GM12878 (cell line): ENCODE data around the gene CYP1B1. TPM values are rescaled to one million over a fixed set of nuclear protein-coding genes. Genes with fewer than 3 reads are reported as not detected.

Experiments used
- ATAC-seq: fragments of 200-7000 bp; cut with Tn5 transposase; 3 replicates; pipeline ENCODE4 v1.9.1; 2020; ENCODE audit warnings: mild to moderate bottlenecking, moderate library complexity
- BruUV-seq: library from RNA; stranded (reverse); fragments of 400-500 nt; replicated peaks from 2 replicates; lab custom pipeline; 2021; lab: Mats Ljungman, UMichigan
- CTCF ChIA-PET: fragments of 300-600 bp; sonication (Branson Sonifier 250); formaldehyde crosslinking; extraction: SDS; loops from one replicate; lab custom pipeline; 2021; ENCODE audit warnings: inconsistent platforms; lab: Yijun Ruan, JAX
- POLR2A ChIA-PET: fragments of 350-600 bp; formaldehyde crosslinking; extraction: SDS; loops from one replicate; lab custom pipeline; 2021; ENCODE audit warnings: inconsistent platforms; lab: Charles Lee
- RAD21 ChIA-PET: fragments of 300-600 bp; sonication (Branson Sonifier 250); formaldehyde crosslinking; loops from one replicate; lab custom pipeline; 2023; ENCODE audit warnings: antibody characterized with exemption; ENCODE audit not compliant: unreplicated experiment; lab: Charles Lee
- SMC1A ChIA-PET: fragments of 300-600 bp; sonication (Branson Sonifier 250); formaldehyde crosslinking; loops from one replicate; lab custom pipeline; 2023; ENCODE audit not compliant: unreplicated experiment, uncharacterized antibody; lab: Charles Lee
- DNase-seq: peaks from one replicate; pipeline ENCODE4 v3.0.0-alpha.2; 2011; ENCODE audit warnings: low read depth, low spot score
- FAIRE-seq: peaks from 3 replicates; lab custom pipeline; 2011; peaks lifted over from hg19 to GRCh38; lab: Jason Lieb, UNC
- H2AFZ ChIP-seq: 2 replicates; pipeline ENCODE4 v1.6.0; 2011; ENCODE audit warnings: low read depth, low read length, control low read depth; ENCODE audit not compliant: control insufficient read depth
- H3K27ac ChIP-seq: 2 replicates; pipeline ENCODE4 v1.5.1; 2011; ENCODE audit warnings: control low read depth; ENCODE audit not compliant: control insufficient read depth, insufficient read depth
- H3K27me3 ChIP-seq, 2 experiments: replicated peaks in 1 of 2; 2 replicates each; pipeline versions ENCODE4 v1.6.0 to v1.6.1; 2011; ENCODE audit warnings: low read length in 1 of 2; ENCODE audit not compliant: control insufficient read depth in 2 of 2, insufficient read depth in 2 of 2
- H3K36me3 ChIP-seq, 2 experiments: 2 replicates each; pipeline ENCODE4 v1.5.1; 2011; ENCODE audit warnings: low read length in 1 of 2; ENCODE audit not compliant: control insufficient read depth in 2 of 2, insufficient read depth in 2 of 2
- H3K4me1 ChIP-seq: 2 replicates; pipeline ENCODE4 v1.6.1; 2011; ENCODE audit warnings: mild to moderate bottlenecking, low read length, moderate library complexity, mixed read lengths; ENCODE audit not compliant: control insufficient read depth, insufficient read depth
- H3K4me2 ChIP-seq: 2 replicates; pipeline ENCODE4 v1.6.0; 2011; ENCODE audit warnings: control low read depth; ENCODE audit not compliant: control insufficient read depth, insufficient read depth
- H3K4me3 ChIP-seq: fragments of 200-600 bp; sonication (generic); 2 replicates; pipeline ENCODE4 v1.5.1; 2016
- H3K79me2 ChIP-seq: 2 replicates; pipeline ENCODE4 v1.6.0; 2011; ENCODE audit warnings: low read length; ENCODE audit not compliant: control insufficient read depth, insufficient read depth
- H3K9ac ChIP-seq: 2 replicates; pipeline ENCODE4 v1.8.0; 2011; ENCODE audit warnings: low read length, control low read depth, mixed read lengths; ENCODE audit not compliant: control insufficient read depth, insufficient read depth
- H3K9me3 ChIP-seq: replicated peaks from 3 replicates; pipeline ENCODE4 v1.5.1; 2011; ENCODE audit warnings: mild to moderate bottlenecking, low read length; ENCODE audit not compliant: control insufficient read depth, insufficient read depth
- H4K20me1 ChIP-seq: 2 replicates; pipeline ENCODE4 v1.6.0; 2011; ENCODE audit not compliant: control insufficient read depth, insufficient read depth
- BACH1 ChIP-seq: fragments of 450-650 bp; IDR thresholded peaks from 2 replicates; pipeline ENCODE4 v1.6.1; 2017; ENCODE audit warnings: mild to moderate bottlenecking, borderline replicate concordance
- BHLHE40 ChIP-seq, 2 experiments: fragments of 450-650 bp in 1 of 2; IDR thresholded peaks; 2 replicates each; pipeline ENCODE4 v1.6.1; 2011 to 2017; ENCODE audit warnings: low read depth in 2 of 2, borderline replicate concordance in 1 of 2, improper control_type of control experiment in 1 of 2, low read length in 1 of 2, mild to moderate bottlenecking in 1 of 2
- CHD1 ChIP-seq: IDR thresholded peaks from 2 replicates; pipeline ENCODE4 v1.6.1; 2012; ENCODE audit warnings: low read depth, low read length, improper control_type of control experiment
- EP300 ChIP-seq, 2 experiments: fragments of 150-350 bp in 1 of 2; IDR thresholded peaks; 2 replicates each; pipeline ENCODE4 v1.6.1; 2011 to 2012; ENCODE audit warnings: low read depth in 2 of 2, low read length in 2 of 2, borderline replicate concordance in 1 of 2, improper control_type of control experiment in 1 of 2, inconsistent platforms in 1 of 2; ENCODE audit not compliant: control insufficient read depth in 1 of 2
- GABPA ChIP-seq: IDR thresholded peaks from 2 replicates; pipeline ENCODE4 v1.6.1; 2014; ENCODE audit warnings: antibody characterized with exemption, low read depth, mild to moderate bottlenecking, inconsistent platforms
- SRF ChIP-seq, 2 experiments: IDR thresholded peaks; 2 replicates each; pipeline ENCODE4 v1.6.1; 2011; ENCODE audit warnings: low read depth in 2 of 2, low read length in 2 of 2, mild to moderate bottlenecking in 1 of 2, moderate library complexity in 1 of 2
- ZBED1 ChIP-seq: IDR thresholded peaks from 2 replicates; pipeline ENCODE4 v1.6.1; 2016; ENCODE audit warnings: borderline replicate concordance
- ZNF207 ChIP-seq: fragments of 450-650 bp; IDR thresholded peaks from 2 replicates; pipeline ENCODE4 v1.6.1; 2014; ENCODE audit warnings: antibody characterized with exemption, mild to moderate bottlenecking, borderline replicate concordance
- ZNF592 ChIP-seq: fragments of 450-650 bp; IDR thresholded peaks from 2 replicates; pipeline ENCODE4 v1.6.1; 2017; ENCODE audit warnings: mild to moderate bottlenecking, moderate library complexity
- ZNF622 ChIP-seq: fragments of 450-650 bp; IDR thresholded peaks from 2 replicates; pipeline ENCODE4 v1.6.1; 2017; ENCODE audit warnings: mild to moderate bottlenecking, inconsistent platforms
- ZSCAN29 ChIP-seq: fragments of 450-650 bp; IDR thresholded peaks from 2 replicates; pipeline ENCODE4 v1.6.1; 2017; ENCODE audit warnings: mild to moderate bottlenecking, moderate library complexity
- WGBS: methylation state at CpG from one replicate; pipeline ENCODE4 v1.1.6; 2016; ENCODE audit warnings: low lambda C conversion rate; ENCODE audit not compliant: insufficient replicate concordance, insufficient coverage; ENCODE audit errors: missing lambda C conversion rate; 5-methylcytosine and 5-hydroxymethylcytosine counted together
- in situ Hi-C: fragments of 300-500 bp; cut with MboI; formaldehyde crosslinking; loops from 9 replicates; pipeline ENCODE4 v1.14.3; 2018; ENCODE audit warnings: mixed read lengths
- intact Hi-C: fragments of 100-400 bp; cut with micrococcal nuclease; formaldehyde crosslinking; loops from one replicate; pipeline ENCODE4 v1.14.2; 2022; ENCODE audit not compliant: unreplicated experiment
- polyA plus RNA-seq, 11 experiments: library from polyadenylated mRNA; depleted of rRNA in 4 of 11; unstranded in 6 of 11; stranded (reverse) in 5 of 11; fragments of >200 nt; fragmentation: Nextera tagmentation in 4 of 11; fragmentation: Illumina TruSeq in 1 of 11; extraction: Ambion mirVana in 4 of 11; extraction: Trizol in 1 of 11; gene quantifications; 1 replicate in 1 of 11; 2 replicates in 10 of 11; pipeline versions ENCODE4 v1.2.1 to v1.2.3, GENCODE V29; 2011 to 2016; ENCODE audit warnings: inconsistent platforms in 2 of 11, missing spikeins in 2 of 11, low read depth in 1 of 11
- total RNA-seq, 4 experiments: library from RNA; depleted of rRNA in 3 of 4; stranded (reverse); fragments of >200 nt in 3 of 4; fragmentation: Illumina TruSeq in 1 of 4; extraction: Trizol in 1 of 4; gene quantifications; 2 replicates each; pipeline versions ENCODE4 v1.2.1 to v1.2.3, GENCODE V29; 2013 to 2021
- TF ChIP-seq, protein P1 (sequence below): fragments of 450-650 bp; formaldehyde crosslinking; IDR thresholded peaks from 2 replicates; pipeline ENCODE4 v1.4.0; 2022; ENCODE audit warnings: mild to moderate bottlenecking, moderate library complexity
- TF ChIP-seq, protein P2 (sequence below): fragments of 450-650 bp; IDR thresholded peaks from 2 replicates; pipeline ENCODE4 v1.6.1; 2017; ENCODE audit warnings: low read depth, mild to moderate bottlenecking, moderate library complexity

Gene CYP1B1
- total and polyA plus RNA-seq, 10 of the 15 experiments (the other 5 are each of a cell fraction or from before 2014, with no cell fraction given) = 0.35 to 29.7 (median 3.4) TPM

DNA sequence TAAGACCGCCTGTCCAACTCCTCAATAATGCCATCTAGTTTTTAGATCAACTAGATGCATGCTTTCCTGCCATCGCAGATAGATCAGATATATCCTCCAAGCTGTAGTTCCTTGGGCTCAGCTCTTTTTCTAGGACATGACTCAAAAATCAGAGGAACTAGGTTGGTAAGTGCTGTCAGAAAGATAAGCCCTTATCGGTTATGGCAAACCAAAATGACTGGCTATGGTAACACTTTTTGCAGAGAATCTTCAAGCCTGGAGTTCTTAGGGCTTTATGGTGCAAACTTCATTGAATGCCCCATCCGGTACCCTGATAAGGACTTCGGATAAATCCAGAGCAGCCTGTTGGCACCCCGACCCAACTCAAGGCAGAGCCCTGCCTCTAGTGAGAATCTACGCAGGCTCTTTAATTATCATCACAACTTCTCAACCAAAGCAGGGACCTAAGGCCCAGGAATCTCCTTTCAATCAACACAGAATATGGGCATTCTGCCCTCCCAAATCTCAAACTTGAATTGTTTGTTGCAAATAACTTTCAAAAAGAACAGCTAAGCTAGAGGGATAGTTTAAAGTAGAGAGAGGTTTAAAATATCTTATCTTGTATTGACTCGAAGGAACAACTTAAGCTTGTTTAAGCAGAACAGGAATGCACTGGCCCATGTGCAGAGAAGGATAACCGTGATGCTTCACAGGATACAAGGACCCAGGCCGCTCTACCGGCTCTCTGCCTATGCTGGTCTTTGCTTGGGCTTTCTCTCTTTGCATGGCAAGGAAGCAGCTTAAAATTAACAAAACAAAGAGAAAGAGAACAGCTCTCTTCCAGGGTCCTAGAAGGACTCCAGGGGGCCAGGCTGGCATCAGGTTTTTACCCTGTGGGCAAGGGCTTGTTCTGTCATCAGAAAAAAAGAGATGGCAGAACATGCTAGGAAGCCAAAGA is 3.4 kb upstream of the CYP1B1 start:
- FAIRE-seq (no peak), ATAC-seq (no peak), DNase-seq (no peak)
- in situ Hi-C loops = no loop called here
- Histone ChIP-seq H3K79me2 (peaks cover 16% of the 10 kb centered on the region), H3K9me3 (no peaks in the 10 kb centered on the region; the same call in 2 of the 3 replicates), H3K27me3 (no peaks in the 10 kb centered on the region; a peak in 2 of 4 replicates), H4K20me1 (no peaks in the 10 kb centered on the region), H3K4me2 (no peak overlapping the region), H3K9ac (no peak overlapping the region), H3K36me3 (no peaks in the 10 kb centered on the region), H3K4me3 (no peak overlapping the region), H3K27ac (no peak overlapping the region), H2AFZ (no peak overlapping the region), H3K4me1 (peaks cover 11% of the 10 kb centered on the region)
- ChIA-PET POLR2A (no interaction called here), CTCF (interaction anchor here (0.5 to 1.7 kb wide), 5 partner anchors 37 to 429 kb away, joined by 3 to 5 read pairs (median 4); no protein-coding TSS in a partner anchor), SMC1A (no interaction called here), RAD21 (interaction anchor here (0.8 to 0.9 kb wide), 2 partner anchors 10 to 41 kb away, joined by 3 to 4 read pairs; no protein-coding TSS in a partner anchor)
- WGBS = 70% methylated on average over 11 of the region's 11 CpGs
- intact Hi-C loops = loop anchor here (10.0 kb wide), 2 partner anchors 185 to 685 kb away; no protein-coding TSS in a partner anchor
- no TSS peak for BruUV-seq
- TF ChIP-seq EP300 (IDR thresholded peaks at IDR 0.05; ENCODE audit: borderline replicate concordance in 1 of 2, control insufficient read depth in 1 of 2, low read depth in 2 of 2, low read length in 2 of 2) = no peak
- no peak for TF ChIP-seq BHLHE40 (IDR thresholded peaks at IDR 0.05; ENCODE audit: borderline replicate concordance in 1 of 2, low read depth in 2 of 2, low read length in 1 of 2)
- TF ChIP-seq ZNF207 = no peak
- TF ChIP-seq ZSCAN29 = no peak
- no peak for TF ChIP-seq BACH1
- no peak for TF ChIP-seq GABPA
- TF ChIP-seq, protein P1, sequence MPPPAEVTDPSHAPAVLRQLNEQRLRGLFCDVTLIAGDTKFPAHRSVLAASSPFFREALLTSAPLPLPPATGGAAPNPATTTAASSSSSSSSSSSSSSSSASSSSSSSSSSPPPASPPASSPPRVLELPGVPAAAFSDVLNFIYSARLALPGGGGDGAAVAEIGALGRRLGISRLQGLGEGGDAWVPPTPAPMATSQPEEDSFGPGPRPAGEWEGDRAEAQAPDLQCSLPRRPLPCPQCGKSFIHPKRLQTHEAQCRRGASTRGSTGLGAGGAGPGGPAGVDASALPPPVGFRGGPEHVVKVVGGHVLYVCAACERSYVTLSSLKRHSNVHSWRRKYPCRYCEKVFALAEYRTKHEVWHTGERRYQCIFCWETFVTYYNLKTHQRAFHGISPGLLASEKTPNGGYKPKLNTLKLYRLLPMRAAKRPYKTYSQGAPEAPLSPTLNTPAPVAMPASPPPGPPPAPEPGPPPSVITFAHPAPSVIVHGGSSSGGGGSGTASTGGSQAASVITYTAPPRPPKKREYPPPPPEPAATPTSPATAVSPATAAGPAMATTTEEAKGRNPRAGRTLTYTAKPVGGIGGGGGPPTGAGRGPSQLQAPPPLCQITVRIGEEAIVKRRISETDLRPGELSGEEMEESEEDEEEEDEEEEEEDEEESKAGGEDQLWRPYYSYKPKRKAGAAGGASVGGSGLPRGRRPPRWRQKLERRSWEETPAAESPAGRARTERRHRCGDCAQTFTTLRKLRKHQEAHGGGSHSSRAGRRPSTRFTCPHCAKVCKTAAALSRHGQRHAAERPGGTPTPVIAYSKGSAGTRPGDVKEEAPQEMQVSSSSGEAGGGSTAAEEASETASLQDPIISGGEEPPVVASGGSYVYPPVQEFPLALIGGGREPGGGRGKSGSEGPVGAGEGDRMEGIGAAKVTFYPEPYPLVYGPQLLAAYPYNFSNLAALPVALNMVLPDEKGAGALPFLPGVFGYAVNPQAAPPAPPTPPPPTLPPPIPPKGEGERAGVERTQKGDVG (CRISPR knock-in tag) = no peak
- no peak for TF ChIP-seq CHD1
- no peak for TF ChIP-seq ZNF622
- no peak for TF ChIP-seq ZBED1
- no peak for TF ChIP-seq ZNF592
- TF ChIP-seq SRF (IDR thresholded peaks at IDR 0.05; ENCODE audit: low read depth in 2 of 2, low read length in 2 of 2) = no peak
- TF ChIP-seq, protein P2, sequence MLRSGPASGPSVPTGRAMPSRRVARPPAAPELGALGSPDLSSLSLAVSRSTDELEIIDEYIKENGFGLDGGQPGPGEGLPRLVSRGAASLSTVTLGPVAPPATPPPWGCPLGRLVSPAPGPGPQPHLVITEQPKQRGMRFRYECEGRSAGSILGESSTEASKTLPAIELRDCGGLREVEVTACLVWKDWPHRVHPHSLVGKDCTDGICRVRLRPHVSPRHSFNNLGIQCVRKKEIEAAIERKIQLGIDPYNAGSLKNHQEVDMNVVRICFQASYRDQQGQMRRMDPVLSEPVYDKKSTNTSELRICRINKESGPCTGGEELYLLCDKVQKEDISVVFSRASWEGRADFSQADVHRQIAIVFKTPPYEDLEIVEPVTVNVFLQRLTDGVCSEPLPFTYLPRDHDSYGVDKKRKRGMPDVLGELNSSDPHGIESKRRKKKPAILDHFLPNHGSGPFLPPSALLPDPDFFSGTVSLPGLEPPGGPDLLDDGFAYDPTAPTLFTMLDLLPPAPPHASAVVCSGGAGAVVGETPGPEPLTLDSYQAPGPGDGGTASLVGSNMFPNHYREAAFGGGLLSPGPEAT = no peak
